Urinary bladder (tissue), 4 donors: ENCODE results near the gene ASPRV1. TPM values are rescaled to one million over a fixed set of nuclear protein-coding genes. Genes with fewer than 3 reads are reported as not detected.
A peak's percentile ranks its signal among the peaks of the same experiment; 100 is the strongest.
"Not testable (repeated sequence)": the region's sequence is repeated elsewhere in the genome, so short reads cannot be mapped to it uniquely, and the experiment has no call there.

ENCODE experiments used
- DNase-seq: peaks from one replicate; pipeline ENCODE4 v3.0.0-alpha.2; 2015; ENCODE audit errors: extremely low spot score
- H3K27ac ChIP-seq: one replicate; pipeline ENCODE4 v1.5.1; 2013; ENCODE audit warnings: low read depth, mild to moderate bottlenecking, moderate library complexity
- H3K36me3 ChIP-seq: one replicate; pipeline ENCODE4 v1.6.1; 2013; ENCODE audit warnings: mild to moderate bottlenecking, moderate library complexity; ENCODE audit not compliant: insufficient read depth
- H3K4me1 ChIP-seq: one replicate; pipeline ENCODE4 v1.6.1; 2013; ENCODE audit warnings: mild to moderate bottlenecking, moderate library complexity; ENCODE audit not compliant: insufficient read depth
- H3K4me3 ChIP-seq: one replicate; pipeline ENCODE4 v1.5.1; 2013; ENCODE audit warnings: low read depth, low read length
- WGBS: extraction: QIAGEN DNeasy Blood & Tissue Kit; methylation state at CpG from one replicate; pipeline ENCODE4 v1.1.7; 2013; 5-methylcytosine and 5-hydroxymethylcytosine counted together
- polyA plus RNA-seq: library from polyadenylated mRNA; stranded (reverse); fragments of 200-250 nt; gene quantifications from one replicate; pipeline ENCODE4 v1.2.3, GENCODE V29; 2013
- total RNA-seq: library from RNA; depleted of rRNA; stranded (reverse); fragments of >200 nt; gene quantifications from one replicate; pipeline ENCODE4 v1.2.3, GENCODE V29; 2014
- donor health status: healthy with polysubstance abuse.
- donor health status: healthy.

ASPRV1 gene
- total RNA-seq (2.9 TPM), polyA plus RNA-seq (1.9 TPM)

- DNase-seq = no peak
- no peak within 1 kb of the TSS for H3K27ac ChIP-seq
- no peaks in the 10 kb centered on the region for H3K4me1 ChIP-seq
- 87% methylated on average over 14 of the region's 14 CpGs for WGBS
- no peaks in the 10 kb centered on the region for H3K36me3 ChIP-seq
- H3K4me3 ChIP-seq = no peak within 1 kb of the TSS
These were observed at the start of gene ASPRV1 for GRCh38 chr2:69961496-69961895. ASPRV1 (minus strand) TSS chr2:69961631; CDS start chr2:69961436, 195 bp downstream.

- no peak overlapping the region for H3K27ac ChIP-seq
- H3K36me3 ChIP-seq = no peaks in the 10 kb centered on the region
- no peak for DNase-seq
- 52% methylated on average over 2 of the region's 2 CpGs for WGBS
- no peaks in the 10 kb centered on the region for H3K4me1 ChIP-seq
- H3K4me3 ChIP-seq = no peak overlapping the region
These were observed 49.2 kb upstream of the ASPRV1 start for GRCh38 chr2:70010576-70011111.

GRCh38 chr2:70009762-70010575 is 48.5 kb upstream of the ASPRV1 start:
- WGBS = 86% methylated on average over 12 of the region's 12 CpGs
- DNase-seq = no peak
- H3K4me1 ChIP-seq = no peaks in the 10 kb centered on the region
- no peaks in the 10 kb centered on the region for H3K36me3 ChIP-seq
- no peak overlapping the region for H3K4me3 ChIP-seq
- H3K27ac ChIP-seq = peak overlapping the region; percentile 57

DNA sequence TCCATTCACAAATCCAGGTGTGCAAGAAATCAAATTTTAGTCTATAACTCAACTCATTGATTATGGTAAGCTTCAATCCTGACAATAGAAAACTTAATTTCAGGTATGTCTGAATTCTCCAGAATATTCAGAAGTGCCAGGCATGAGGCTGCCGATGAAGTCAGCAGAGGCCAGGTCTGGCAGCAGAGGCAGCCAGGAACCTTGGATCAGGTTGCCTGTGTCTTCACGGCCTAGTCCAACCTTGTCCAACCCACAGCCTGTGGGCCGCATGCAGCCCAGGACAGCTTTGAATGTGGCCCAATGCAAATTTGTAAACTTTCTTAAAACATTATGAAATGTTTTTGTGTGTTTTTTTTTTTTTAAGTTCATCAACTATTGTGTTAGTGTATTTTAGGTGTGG is 46.9 kb upstream of the ASPRV1 start:
- Histone ChIP-seq H3K4me3 (no peak overlapping the region), H3K27ac (no peak overlapping the region), H3K36me3 (no peaks in the 10 kb centered on the region), H3K4me1 (no peaks in the 10 kb centered on the region)
- DNase-seq = no peak
- WGBS = 94% methylated on average over 3 of the region's 3 CpGs

GRCh38 chr2:70007151-70007550 is 45.7 kb upstream of the ASPRV1 start:
- no peak for DNase-seq
- no peaks in the 10 kb centered on the region for H3K36me3 ChIP-seq
- no peak overlapping the region for H3K4me3 ChIP-seq
- H3K4me1 ChIP-seq = no peaks in the 10 kb centered on the region
- WGBS = 97% methylated on average over 13 of the region's 13 CpGs
- H3K27ac ChIP-seq = no peak overlapping the region

DNA sequence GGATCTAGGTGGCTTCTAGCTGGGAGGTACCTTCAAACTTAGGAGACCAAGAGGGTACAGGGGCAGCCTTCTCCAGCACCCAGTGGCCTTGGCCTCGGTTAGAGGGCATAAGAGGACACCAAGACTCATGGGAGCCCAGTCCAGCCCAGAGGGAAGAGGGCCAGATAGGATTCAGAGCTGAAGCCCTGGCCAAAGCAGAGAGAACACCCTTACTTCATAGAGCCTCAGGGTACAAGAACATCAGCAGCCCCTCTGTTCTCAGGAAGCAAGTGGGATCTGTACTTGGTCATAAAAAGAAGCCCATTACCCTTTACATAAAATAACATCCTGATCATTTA is 45.0 kb upstream of the ASPRV1 start:
- WGBS = 71% methylated on average over 1 of the region's 1 CpG
- Histone ChIP-seq H3K36me3 (no peaks in the 10 kb centered on the region), H3K27ac (no peak overlapping the region), H3K4me1 (no peaks in the 10 kb centered on the region), H3K4me3 (no peak overlapping the region)
- DNase-seq = no peak

DNA sequence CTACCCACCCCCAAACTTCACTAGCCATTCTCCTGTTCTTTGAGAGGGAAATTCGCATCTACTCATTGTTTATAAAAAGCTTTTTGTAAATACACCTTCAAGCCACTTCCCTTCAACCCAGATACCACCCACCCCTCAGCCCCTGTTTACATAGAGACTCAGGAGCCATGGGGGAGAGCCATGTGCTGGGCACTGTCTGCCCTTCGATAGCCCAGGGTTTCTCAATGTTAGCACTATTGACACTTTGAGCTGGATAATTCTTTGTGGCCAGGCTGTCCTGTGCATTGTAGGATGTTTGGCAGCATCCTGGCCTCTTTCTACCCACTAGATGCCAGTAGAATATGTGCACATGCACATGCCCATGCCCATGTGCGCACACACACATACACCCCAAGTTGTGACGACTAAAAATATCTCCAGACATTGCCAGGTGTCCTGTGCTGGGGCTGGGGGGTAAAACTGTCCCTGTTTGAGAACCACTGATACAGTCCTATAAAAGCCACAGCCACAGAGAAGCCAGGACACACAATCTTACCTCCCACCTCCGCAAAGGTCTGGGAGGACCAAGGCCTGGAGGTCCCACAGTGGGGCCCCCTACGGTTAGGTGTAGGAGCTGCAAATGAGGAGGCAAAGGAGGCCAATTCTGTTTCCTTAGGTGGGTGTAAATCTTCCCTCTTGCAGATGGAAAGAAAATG is 44.5 kb upstream of the ASPRV1 start:
- H3K27ac ChIP-seq = no peak overlapping the region
- no peak for DNase-seq
- WGBS = 83% methylated on average over 6 of the region's 6 CpGs
- no peaks in the 10 kb centered on the region for H3K4me1 ChIP-seq
- no peak overlapping the region for H3K4me3 ChIP-seq
- H3K36me3 ChIP-seq = no peaks in the 10 kb centered on the region

DNA sequence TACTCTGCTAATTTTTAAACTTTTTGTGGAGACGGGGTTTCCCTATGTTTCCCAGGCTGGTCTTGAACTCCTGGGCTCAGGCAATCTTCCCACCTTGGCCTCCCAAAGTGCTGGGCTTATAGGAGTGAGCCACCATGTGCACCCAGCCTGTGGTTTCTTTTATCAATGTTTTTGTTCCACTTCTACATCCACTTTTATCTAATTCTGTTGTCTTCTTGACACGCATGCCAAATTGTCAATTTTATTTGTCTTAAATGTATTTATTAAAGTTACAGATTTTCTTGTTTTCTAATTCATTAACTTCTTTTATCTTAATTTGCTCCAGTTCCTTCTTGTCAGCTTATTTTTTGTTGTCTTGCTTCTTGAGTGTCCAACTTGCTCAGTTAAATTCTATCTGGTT is 43.8 kb upstream of the ASPRV1 start:
- no peaks in the 10 kb centered on the region for H3K4me1 ChIP-seq
- no peak overlapping the region for H3K27ac ChIP-seq
- no peak for DNase-seq
- no peak overlapping the region for H3K4me3 ChIP-seq
- WGBS = 95% methylated on average over 2 of the region's 2 CpGs
- no peaks in the 10 kb centered on the region for H3K36me3 ChIP-seq

DNA sequence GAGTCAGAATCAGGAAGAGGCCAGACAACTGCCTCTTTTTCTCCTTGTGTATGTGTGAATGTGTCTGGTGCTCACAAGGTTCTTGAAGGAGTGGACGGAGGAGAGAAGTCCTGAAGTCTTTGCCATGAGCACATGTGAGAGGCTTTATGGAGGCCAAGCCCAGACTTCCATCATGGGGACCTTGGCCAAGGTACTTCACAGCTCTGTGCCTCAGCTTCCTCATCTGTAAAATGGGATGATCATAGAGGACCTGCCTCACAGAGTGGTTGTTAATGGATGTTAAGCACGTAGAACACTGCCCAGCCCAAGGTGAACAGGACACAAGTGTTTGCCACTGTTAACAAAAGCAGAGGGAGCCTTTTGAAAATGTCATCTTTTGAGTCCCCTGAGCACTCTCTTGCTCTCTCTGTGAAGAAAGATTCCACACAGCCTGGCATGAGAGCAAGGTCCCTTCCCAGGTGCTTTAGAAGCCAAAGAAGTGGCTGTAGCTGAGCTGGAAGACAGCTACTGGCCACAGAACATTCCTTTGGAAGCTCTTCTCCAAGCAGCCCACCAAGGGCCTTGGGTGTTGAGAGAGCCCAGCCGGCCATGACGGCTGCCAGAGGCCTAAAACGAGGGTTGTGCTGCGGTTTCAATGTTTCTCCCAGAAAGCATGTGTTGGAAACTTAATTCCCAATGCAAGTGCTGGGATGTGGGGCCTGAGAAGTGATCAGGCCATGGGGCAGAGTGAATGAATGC is 41.8 kb upstream of the ASPRV1 start:
- DNase-seq = no peak
- WGBS = 89% methylated on average over 6 of the region's 6 CpGs
- H3K27ac ChIP-seq = no peak overlapping the region
- H3K4me1 ChIP-seq = no peaks in the 10 kb centered on the region
- H3K4me3 ChIP-seq = no peak overlapping the region
- H3K36me3 ChIP-seq = no peaks in the 10 kb centered on the region

- DNase-seq = no peak
- WGBS = 76% methylated on average over 2 of the region's 2 CpGs
- H3K36me3 ChIP-seq = no peaks in the 10 kb centered on the region
- no peaks in the 10 kb centered on the region for H3K4me1 ChIP-seq
- no peak overlapping the region for H3K27ac ChIP-seq
- H3K4me3 ChIP-seq = no peak overlapping the region
These were observed 40.9 kb upstream of the ASPRV1 start for GRCh38 chr2:70002241-70002899.

- 93% methylated on average over 6 of the region's 6 CpGs for WGBS
- not testable (repeated sequence) for H3K36me3 ChIP-seq, DNase-seq, H3K4me3 ChIP-seq, H3K4me1 ChIP-seq, H3K27ac ChIP-seq
These were observed 39.1 kb upstream of the ASPRV1 start for GRCh38 chr2:70000529-70000928.

GRCh38 chr2:69998761-69999160 is 37.3 kb upstream of the ASPRV1 start:
- Histone ChIP-seq H3K27ac (no peak overlapping the region), H3K36me3 (no peaks in the 10 kb centered on the region), H3K4me1 (no peaks in the 10 kb centered on the region), H3K4me3 (no peak overlapping the region)
- no peak for DNase-seq
- 89% methylated on average over 6 of the region's 6 CpGs for WGBS
